ENCODE results near the gene PNMA6E.

The PNMA6E gene

DNA sequence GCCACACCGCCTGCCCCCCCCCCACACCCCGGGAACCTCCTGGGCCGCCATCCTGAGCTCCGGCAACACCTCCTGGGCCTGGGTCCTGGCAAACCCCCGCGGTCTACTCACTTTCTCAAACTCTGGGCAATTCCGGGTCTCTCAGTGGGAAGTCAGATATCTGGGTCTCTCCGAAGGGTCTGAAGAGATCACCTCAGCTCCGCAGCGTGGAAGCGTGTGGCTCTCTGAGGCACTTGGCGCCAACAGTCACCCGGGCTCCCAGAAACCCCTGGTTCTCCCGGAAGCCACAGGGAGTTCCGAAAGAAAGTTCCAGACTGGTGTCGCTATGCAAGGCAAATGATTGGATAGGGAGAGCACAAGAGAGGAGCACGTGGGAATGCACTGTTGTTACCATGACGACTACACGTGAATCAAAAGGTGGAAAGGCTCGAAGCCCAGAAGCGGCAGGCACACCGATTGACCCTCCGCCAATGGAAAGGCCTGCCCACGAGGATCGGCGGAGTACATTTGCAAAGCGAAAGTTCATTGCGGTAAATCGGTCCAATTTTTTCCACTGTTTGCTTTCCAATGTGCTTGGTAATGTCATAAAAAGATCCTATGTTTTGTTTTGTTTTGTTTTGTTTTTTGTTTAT, at the start of gene PNMA6E:
Gene PNMA6E, minus strand, starts transcription at position 218 of the 632 bp plus-strand sequence. CDS start 2,501 bp downstream, outside the sequence.
- no peak for DNase-seq (ENCODE audit: low read depth in 2 of 2)

DNA sequence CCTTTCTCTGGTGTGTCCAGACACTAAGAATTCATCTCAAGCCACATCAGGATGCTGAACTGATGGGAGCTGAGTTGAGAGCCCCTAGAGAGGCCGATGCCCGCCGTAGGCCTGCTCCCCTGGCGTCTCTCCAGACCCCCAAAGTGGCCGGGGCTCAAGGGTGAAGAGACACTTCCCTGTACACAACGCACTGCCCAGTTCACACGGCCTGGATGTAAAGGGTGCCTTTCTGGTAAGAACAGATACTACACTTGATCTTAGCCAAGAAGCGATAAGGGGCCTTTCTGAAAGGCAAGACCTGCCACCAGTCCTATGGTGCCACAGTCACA, 49.8 kb upstream of the PNMA6E start:
- no peak for DNase-seq (ENCODE audit: low read depth in 2 of 2)

DNA sequence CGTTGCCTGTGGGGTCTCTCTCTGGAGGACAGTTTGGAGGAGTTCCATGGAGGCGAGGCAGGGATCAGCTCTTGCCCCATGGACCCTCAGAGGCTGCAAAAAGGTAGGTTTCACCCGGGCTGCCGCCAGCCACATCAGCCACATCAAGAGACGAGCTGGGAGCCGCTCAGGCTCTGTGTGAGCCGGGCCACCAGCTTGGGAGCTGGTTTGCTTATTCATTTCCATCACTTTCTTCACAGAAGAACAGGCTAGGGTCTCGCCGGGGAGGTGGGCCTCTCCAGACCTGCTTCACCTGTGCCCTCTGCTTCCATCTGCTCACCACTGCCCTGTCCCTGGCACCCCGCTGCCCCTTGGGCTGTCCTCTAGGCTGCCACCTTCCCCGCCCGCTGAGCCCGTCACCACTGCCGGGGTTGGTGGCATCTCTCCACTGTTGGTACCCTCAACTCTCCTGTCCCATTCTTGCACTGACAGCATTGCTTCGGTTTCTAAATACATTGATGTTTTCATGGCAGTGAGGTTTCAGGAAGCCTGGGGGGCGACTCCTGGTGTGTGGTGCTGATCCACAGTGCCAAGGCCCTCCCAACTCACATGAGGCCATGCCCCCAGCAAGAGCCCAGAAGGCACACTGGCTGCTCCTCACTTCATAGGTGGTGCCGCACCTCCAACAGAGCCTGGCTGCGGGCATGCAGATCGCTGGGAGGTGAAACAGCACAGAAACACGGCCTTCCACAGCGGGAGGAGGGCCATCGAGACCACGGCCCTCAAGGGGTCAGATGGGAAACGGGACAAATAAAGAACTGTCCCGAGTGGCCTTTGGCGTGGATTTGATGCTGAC, 49.2 kb upstream of the PNMA6E start:
- DNase-seq (ENCODE audit: low read depth in 2 of 2): no peak

DNA sequence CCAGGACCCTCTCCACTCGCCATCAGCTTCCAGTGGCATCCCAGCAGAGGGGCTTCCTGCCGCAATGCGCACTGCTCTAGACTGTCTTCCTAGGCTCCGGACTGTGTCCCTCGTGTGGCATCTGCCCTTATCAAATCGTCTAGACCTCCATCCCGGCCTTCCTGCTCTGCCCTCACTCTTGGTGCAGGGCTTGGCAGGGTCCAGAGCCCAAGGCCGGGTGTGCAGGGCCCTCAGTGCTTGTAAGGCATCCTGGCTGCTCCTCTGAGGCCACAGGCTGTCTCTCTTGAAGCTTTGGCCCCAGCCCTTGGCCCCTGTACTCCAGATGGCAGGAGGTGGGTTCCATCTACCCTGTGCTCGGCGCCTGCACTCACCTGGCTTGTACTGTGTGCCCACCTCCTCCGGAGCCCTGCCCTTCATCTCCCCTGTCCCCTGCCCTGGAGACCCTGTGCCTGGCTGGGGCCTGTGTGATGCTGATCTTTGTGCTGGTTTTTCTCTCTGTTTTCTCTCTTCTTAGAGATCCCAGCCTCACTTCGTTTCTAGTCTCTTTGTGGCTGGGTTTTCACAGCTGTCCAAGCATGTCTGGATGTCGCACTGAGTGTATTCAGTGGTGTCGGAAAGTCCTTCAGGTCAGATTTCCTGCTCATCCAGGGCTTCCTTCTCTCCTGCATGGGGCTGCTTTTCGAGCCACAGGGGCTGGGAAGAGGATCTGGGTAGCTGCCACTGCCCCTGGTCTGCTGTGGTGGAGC, 48.4 kb upstream of the PNMA6E start:
- no peak for DNase-seq (ENCODE audit: low read depth in 2 of 2)

DNA sequence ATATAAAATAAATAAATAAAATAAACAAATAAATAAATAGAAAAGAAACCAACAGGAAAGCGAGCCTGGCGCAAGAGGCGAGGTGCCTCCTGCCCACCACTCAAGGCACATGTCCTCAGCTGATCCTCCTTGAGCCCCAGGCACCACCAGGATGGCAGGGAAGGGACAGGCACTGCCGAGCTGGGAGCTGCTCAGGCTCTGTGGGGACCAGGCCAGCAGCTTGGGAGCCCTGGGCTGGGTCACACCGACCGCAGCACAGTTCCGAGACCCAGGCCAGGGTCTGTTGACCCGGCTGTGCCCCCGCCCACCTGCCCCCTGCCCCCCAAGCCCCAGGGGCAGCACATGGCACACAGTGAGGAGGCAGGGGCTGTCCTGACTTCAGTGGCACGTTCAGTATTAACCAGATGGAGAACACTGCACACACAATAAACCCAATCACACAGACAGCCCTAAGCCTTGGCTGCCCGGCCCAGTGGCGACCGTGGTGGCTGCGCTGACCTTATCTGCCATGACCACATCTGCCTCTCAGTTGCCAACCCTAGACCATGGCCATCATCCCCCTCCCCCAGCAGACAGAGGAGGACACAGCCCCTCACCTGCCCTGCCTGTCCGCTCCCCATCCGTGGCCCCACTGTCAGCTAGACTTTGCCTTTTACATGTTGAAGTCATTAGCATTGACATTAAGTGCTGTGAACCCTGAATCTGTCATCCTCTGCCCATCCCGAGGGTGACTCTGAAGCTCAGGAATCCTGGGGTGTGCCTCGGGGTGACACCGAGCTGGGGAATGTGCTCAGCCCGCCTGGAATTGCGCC, 47.6 kb upstream of the PNMA6E start:
- DNase-seq (ENCODE audit: low read depth in 2 of 2): no peak

DNA sequence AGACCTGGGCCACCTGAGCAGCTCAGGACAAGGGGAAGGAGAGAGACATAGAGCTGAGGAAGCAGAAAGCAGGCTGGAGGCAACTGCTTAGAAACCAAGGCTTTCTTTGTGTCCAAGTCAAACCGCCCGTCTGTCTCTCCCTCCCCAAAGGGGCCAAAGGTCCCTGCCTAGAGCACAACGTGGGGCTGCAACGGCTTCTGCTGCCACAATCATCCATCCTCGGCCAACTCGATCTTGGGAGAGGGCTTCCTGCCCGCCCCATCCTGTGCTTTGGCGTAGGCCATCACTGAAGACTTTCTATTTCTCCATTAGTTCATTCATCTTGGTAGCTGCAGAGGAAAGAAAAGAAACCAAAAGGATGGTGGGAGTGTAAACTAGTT, 46.4 kb upstream of the PNMA6E start:
- no peak for DNase-seq (ENCODE audit: low read depth in 2 of 2)

DNA sequence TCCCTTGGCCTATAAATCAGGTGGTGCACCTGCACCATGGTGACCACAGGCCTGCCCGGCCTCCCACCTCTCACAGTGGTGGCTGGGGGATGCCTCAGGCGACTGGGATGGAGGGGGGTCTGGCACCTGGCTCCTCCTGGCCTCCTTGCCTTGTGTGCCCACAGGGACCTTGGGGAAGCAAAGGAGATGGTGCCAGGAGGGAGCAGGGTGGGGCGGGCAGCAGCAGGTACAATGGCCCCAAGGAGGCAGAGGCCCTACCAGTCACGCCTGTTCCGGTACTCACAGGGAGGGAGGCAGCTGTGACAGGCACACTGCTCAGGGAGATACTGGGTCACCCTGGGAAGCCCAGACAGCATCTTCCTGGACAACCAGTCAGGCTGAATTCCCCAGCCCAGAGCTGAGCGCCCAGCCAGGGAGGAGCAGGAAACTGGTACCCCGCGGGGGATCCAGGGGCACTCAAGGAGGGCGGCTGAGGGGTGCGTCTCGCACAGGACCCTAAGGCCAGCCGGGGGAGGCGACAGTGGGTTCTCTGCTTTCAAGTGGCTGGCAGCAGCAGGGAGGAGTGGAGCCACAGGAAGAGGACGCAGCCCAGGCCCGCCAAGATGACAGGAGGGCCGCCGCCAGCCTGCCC, 45.9 kb upstream of the PNMA6E start:
- DNase-seq (ENCODE audit: low read depth in 2 of 2): no peak

DNA sequence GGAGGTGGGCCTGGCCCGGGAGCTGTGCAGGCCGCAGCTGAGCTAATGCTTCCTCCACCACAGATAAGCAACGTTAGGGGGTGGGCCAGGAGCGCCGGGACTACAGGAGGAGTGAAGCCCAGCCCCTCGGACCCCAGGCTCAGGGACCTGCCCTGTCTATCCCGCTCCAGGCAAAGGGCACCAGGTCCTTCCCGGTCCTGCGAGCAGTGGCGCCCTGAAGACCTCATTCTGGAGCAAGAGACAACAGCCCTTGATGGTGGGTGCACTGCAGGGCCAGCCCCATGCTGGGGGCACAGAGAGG, 45.4 kb upstream of the PNMA6E start:
- no peak for DNase-seq (ENCODE audit: low read depth in 2 of 2)

DNA sequence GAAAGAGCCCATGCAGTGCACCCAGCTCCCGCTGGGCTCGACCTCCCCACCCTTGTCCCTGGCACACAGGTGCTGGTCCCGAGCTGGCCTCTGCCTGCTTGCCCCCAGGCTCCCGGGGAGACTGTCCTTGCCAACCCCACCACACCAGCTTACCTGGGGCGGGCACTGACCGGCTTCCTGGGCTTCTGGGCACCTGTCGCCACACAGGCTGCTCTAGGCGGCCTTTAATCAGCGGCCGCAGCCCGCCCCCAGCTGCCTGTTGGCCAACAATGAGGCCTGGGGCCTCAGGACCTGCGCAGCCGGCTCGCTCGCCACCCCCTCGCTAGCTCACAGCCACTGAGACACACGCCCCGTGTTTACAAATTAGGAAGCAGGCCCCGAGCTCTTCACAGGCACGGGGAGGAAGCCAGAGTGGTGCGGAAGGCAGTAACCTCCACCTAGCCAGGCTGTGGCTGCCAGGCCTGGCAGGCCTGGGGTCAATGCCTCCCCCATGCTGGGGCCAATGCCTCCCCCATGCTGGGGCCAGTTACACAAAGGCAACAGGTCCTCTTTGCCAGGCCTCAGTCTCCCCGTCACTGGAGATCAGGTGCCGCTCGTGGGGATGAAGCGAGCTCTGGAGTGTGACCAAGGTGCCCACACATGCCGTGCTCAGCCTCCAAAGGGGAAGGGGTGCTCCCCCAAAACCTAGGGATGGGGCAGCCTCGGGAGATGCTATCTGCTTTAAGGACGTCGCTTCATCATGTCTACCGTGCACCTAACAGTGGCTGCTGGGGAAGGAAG, 44.9 kb upstream of the PNMA6E start, which contains the start of gene TREX2:
Gene TREX2, minus strand, starts transcription at position 201 of the 780 bp plus-strand sequence. CDS start 626 bp downstream, outside the sequence.
- no peak for DNase-seq (ENCODE audit: low read depth in 2 of 2)

DNA sequence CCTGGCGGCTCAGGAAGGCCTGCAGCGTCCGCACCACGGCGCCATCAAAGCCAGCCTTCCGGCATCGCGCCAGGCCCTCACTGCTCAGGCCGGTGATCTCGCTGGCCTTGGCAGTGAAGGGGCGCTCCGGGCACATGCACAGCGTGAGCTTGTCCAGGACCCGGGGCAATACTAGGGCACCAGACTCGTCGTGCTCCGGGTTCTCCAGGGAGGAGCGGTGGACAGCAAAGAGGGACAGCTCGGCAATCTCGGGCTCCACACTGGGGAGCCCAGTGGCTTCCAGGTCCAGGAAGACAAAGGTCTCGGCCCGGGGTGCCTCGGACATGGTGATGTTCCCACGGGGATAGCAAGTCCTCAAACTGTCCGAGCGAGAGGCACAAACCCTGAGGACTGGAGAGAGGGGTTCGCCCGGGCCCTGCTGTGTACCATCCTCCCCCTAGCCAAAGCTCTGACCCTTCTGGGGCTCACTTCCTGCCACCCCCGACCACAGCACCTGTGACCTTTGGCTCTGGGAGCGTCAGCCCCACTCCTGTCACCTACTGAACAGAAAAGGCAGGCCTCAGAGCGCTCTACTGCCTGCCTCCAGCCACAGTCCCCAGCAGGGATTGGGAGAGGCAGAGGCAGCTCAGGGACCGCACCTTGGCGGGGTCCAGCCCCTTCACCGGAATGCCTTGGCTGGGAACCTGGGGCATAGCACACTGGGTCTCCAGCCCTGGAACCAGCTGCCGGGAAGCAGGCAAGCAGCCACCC, 44.1 kb upstream of the PNMA6E start:
- no peak for DNase-seq (ENCODE audit: low read depth in 2 of 2)

DNA sequence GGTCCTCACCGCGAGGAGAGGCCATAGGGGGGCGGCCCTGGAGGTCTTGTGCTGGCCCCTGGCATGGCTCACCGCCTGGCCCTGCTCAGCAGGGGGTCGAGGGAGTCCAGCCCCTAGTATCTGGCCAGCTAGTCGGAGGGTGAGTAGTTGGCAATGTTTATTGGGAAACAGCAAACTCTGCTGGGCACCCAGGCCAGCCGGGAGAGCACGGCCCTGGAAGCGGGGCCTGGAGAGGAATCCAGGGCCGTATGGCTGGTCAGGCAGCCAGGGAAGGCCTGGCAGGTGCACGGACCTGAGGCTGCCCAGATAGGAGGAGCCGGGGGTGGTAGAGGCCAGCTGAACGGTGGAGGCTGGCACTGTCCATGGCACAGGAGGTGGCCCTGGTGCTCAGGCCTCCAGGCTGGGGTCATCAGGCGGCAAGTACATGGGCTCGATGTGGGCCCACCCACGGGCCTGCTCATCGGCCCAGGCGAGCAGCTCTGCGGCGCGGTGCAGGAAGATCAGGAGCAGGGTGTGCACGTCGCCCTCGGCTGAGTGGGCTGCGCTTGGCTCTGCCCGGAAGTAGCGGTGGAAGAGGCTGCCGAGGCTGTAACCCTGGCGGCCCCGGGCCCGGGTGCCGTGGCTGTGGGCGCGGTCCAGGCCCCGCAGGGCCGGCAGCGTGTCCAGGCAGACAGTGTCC, 43.3 kb upstream of the PNMA6E start:
- DNase-seq (ENCODE audit: low read depth in 2 of 2): no peak

DNA sequence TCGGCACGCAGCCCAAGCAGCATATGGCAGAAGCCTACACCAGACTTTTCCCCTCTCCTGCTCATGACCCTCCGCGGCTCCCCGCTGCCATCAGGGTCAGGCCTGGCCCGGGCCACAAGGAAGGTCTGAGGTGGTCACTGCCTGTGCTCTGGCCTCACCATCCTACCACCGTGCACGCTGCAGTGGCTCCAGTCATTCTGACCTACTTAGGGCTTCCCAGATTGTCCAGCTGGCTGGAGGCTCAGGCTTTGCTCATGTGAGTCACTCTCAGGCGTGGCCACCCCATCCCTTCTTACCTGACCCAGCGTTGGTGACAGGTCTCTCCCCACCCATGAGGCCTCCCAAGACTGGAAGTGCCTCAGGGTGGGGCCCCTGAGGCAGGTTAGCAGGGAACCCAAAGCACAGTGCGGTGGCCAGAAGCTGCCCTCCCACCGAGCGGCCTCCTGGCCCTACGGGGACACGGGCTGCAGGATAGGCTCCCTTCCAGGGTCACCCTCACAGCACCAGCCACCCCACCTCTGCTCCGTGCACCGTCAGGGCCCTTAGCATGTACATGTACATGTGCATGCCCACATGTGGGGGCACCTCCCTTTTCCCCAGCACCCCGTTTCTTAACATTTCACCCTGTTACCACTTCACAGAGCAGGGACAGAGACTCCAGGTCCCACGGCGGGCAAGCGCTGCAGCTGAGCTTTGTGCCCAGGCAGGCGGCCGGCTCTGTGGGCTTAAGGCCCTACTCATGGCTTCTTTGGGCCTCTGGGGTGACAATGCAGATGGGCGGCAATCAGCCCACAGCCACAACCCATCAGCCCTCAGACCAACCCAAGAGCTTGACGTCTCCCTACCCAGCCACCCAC, 42.6 kb upstream of the PNMA6E start:
- no peak for DNase-seq (ENCODE audit: low read depth in 2 of 2)

DNA sequence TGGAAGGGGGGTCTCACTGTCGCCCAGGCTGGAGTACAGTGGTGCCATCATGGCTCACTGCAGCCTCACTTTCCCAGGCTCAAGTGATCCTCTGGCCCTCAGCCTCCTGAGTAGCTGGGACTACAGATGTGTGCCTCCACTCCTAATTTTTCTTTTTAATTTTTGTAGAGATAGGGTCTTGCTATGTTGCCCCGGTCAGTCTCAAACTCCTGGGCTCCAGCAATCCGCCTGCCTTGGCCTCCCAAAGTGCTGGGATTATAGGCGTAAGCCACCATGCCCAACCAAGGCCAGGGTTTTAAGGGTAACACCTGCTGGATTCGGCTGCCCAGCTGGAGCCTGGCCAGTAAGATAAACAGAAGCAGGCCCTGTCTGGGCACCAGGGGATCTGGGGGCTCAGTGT, 41.3 kb upstream of the PNMA6E start:
- no peak for DNase-seq (ENCODE audit: low read depth in 2 of 2)

DNA sequence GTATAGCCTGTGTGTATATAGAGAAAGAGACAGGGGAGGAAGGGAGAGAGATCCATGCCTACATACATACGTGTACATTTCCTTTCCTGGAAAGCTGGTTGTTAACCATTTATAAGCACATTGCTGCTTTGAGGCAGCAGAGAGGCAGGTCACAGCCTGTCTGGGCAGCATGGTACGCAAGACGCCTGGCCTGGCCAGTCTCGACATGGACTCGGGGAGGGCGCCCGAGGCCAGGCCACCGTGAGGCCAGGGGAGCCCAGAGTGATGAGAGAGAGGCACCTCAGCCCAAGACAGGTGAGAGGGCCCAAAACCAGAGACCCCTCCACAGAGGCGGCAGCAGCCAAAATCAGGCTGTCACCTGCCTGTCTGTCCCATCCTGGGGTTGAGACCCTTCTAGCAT, 40.8 kb upstream of the PNMA6E start:
- DNase-seq (ENCODE audit: low read depth in 2 of 2): no peak

DNA sequence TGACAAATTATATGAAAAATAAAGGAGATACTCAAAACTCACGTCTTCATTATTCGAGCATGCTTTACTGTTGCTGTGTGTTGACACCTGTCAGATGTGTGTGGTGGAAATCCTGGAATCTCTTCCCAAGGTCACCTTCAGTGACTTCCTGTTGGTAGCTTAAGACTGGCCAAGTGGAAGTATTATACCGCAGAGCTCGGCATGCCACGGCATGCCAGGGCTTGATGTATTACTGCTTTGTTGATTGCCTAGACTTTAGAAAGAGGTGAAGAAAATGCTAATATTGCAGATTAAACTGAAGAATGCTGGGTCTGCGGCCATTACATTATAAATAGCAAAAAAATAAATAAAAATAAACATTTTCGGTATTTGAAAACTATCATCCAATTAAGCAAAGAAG, 40.1 kb upstream of the PNMA6E start:
- DNase-seq (ENCODE audit: low read depth in 2 of 2): no peak

DNA sequence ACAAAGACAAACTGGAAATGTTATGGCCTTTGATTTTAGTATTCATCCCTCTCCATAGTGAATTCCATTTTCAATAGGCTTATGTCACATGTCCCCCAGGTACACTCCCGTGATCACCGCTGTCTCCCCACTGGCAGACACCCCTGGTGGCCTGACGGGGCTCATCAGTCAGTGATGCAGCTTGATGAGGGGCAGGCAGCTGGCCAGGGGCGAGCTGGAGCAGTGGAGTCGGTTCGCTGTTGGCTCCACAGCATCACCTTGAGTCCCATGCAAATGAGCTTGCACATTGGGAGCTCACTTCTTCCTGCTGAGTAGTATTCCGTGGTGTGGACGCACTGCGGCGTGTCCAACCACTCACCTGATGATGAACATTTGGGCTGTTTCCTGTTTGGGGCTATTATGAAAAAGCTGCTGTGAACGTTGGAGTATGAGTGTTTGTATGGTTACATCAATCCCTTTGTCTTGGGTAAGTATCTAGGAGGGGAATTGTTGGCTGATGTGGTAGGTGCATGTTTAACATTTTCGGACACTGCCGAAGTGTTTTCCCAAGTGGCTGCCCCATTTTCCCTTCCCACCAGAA, 39.5 kb upstream of the PNMA6E start:
- no peak for DNase-seq (ENCODE audit: low read depth in 2 of 2)

DNA sequence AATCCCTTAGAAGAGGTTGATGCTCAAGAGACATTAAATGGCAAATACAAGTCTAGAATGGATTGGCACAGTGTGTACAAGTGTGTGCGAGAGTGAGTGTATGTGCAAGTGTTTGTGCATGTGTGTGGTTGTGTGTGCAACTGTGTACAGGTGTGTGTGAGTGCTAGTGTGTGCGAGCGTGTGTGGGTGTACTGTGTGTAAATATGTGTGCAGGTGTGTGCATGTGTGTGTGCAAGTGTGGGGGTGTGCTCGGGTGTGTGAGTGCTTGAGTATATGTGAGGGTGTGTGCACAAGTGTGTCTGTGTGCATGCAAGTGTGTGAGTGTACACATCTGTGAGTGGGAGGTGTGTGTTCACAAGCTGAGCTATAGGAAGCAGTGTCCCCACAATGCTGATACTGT, 38.8 kb upstream of the PNMA6E start:
- no peak for DNase-seq (ENCODE audit: low read depth in 2 of 2)

DNA sequence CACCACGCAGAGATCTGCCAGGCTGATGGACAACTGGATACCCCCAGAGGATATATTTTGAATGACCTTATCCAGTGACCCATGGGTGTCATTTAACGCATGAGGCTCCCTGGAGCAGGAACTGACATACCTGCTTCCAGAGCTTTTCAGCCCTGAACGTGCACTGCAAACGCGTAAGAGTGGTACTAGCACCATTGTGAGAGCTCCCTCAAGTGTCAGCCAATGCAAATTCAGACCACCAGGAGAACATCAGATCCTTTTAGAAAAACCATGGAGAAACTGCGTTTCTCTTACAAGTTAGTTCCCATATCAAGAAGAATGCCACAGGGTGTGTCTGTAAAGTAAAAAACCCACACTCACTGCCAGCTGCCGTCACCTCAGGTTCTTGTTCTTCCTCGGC, 37.4 kb upstream of the PNMA6E start:
- DNase-seq (ENCODE audit: low read depth in 2 of 2): no peak
